HUES64 (cell line): Measurements from ENCODE around the gene CYS1.

Source experiments
- H3K27ac ChIP-seq: 2 replicates; pipeline ENCODE4 v1.7.0; 2013; ENCODE audit warnings: low read depth, low read length, inconsistent platforms
- H3K27me3 ChIP-seq: 2 replicates; pipeline ENCODE4 v1.6.1; 2013; ENCODE audit warnings: mild to moderate bottlenecking, low read length; ENCODE audit not compliant: insufficient read depth
- H3K36me3 ChIP-seq: 2 replicates; pipeline ENCODE4 v1.6.1; 2013; ENCODE audit warnings: mild to moderate bottlenecking, low read length; ENCODE audit not compliant: insufficient read depth
- H3K4me1 ChIP-seq: 2 replicates; pipeline ENCODE4 v1.6.1; 2013; ENCODE audit warnings: mild to moderate bottlenecking, low read length, moderate library complexity; ENCODE audit not compliant: insufficient read depth
- H3K4me3 ChIP-seq: 2 replicates; pipeline ENCODE4 v1.5.1; 2013; ENCODE audit warnings: mild to moderate bottlenecking, low read length, moderate library complexity
- H3K9ac ChIP-seq: 2 replicates; pipeline ENCODE4 v1.6.1; 2013; ENCODE audit warnings: mild to moderate bottlenecking, low read depth, low read length
- H3K9me3 ChIP-seq: 2 replicates; pipeline ENCODE4 v1.6.1; 2013; ENCODE audit warnings: low read depth, low read length; ENCODE audit not compliant: insufficient read depth
- WGBS: fragments of 150-250, 120-280 bp; methylation state at CpG from one replicate; pipeline ENCODE4 v1.1.7; 2013; ENCODE audit warnings: missing lambda C conversion rate; 5-methylcytosine and 5-hydroxymethylcytosine counted together

CYS1 gene

GRCh38 chr2:10071595-10071994 is 8.6 kb downstream of the CYS1 start:
- WGBS = 90% methylated on average over 7 of the region's 7 CpGs
- peaks cover 7% of the 10 kb centered on the region; the same call in 1 of the 2 replicates for H3K4me1 ChIP-seq
- H3K27ac ChIP-seq = no peak overlapping the region
- H3K9me3 ChIP-seq = peaks cover 6% of the 10 kb centered on the region; the same call in 1 of the 2 replicates
- H3K36me3 ChIP-seq = no peaks in the 10 kb centered on the region
- peaks cover 13% of the 10 kb centered on the region for H3K27me3 ChIP-seq
- no peak overlapping the region for H3K4me3 ChIP-seq
- H3K9ac ChIP-seq = no peak overlapping the region

GRCh38 chr2:10071176-10071575 is 9.0 kb downstream of the CYS1 start:
- H3K9me3 ChIP-seq = peaks cover 6% of the 10 kb centered on the region; the same call in 1 of the 2 replicates
- H3K9ac ChIP-seq = no peak overlapping the region
- H3K27ac ChIP-seq = no peak overlapping the region
- 95% methylated on average over 16 of the region's 16 CpGs for WGBS
- no peak overlapping the region for H3K4me3 ChIP-seq
- peaks cover 7% of the 10 kb centered on the region; the same call in 1 of the 2 replicates for H3K4me1 ChIP-seq
- no peaks in the 10 kb centered on the region for H3K36me3 ChIP-seq
- H3K27me3 ChIP-seq = peaks cover 9% of the 10 kb centered on the region

- WGBS = 100% methylated on average over 1 of the region's 1 CpG
- H3K27ac ChIP-seq = no peak overlapping the region
- H3K4me1 ChIP-seq = peaks cover 8% of the 10 kb centered on the region; the same call in 1 of the 2 replicates
- no peaks in the 10 kb centered on the region for H3K27me3 ChIP-seq
- no peak overlapping the region for H3K4me3 ChIP-seq
- no peak overlapping the region for H3K9ac ChIP-seq
- H3K36me3 ChIP-seq = no peaks in the 10 kb centered on the region
- peaks cover 6% of the 10 kb centered on the region; the same call in 1 of the 2 replicates for H3K9me3 ChIP-seq
These were observed 12.3 kb downstream of the CYS1 start for GRCh38 chr2:10067881-10068280.

DNA sequence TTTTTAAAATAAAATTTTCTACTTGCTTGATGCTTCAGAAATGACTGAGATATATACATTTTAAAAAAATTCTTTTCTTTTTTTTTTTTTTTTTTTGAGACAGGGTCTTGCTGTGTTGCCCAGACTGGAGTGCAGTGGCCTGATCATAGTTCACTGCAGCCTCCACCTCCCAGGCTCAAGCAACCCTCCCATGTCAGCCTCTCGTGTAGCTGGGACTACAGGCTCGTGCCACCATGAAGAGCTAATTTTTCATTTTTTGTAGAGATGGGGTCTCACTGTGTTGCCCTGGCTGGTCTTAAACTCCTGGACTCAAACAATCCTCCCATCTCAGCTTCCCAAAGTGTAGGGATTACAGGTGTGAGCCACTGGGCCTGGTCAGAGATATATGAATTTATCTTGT is 12.9 kb downstream of the CYS1 start:
- no peak overlapping the region for H3K4me3 ChIP-seq
- WGBS = 44% methylated on average over 2 of the region's 2 CpGs
- H3K9me3 ChIP-seq = peaks cover 6% of the 10 kb centered on the region; the same call in 1 of the 2 replicates
- H3K4me1 ChIP-seq = peaks cover 8% of the 10 kb centered on the region; the same call in 1 of the 2 replicates
- H3K27ac ChIP-seq = no peak overlapping the region
- no peak overlapping the region for H3K9ac ChIP-seq
- H3K36me3 ChIP-seq = no peaks in the 10 kb centered on the region
- H3K27me3 ChIP-seq = no peaks in the 10 kb centered on the region

GRCh38 chr2:10065773-10066055 is 14.5 kb downstream of the CYS1 start:
- peaks cover 6% of the 10 kb centered on the region; the same call in 1 of the 2 replicates for H3K9me3 ChIP-seq
- no peak overlapping the region for H3K27ac ChIP-seq
- H3K36me3 ChIP-seq = no peaks in the 10 kb centered on the region
- peaks cover 8% of the 10 kb centered on the region; the same call in 1 of the 2 replicates for H3K4me1 ChIP-seq
- H3K9ac ChIP-seq = no peak overlapping the region
- no peak overlapping the region for H3K4me3 ChIP-seq
- WGBS = 87% methylated on average over 6 of the region's 6 CpGs
- H3K27me3 ChIP-seq = no peaks in the 10 kb centered on the region

GRCh38 chr2:10064932-10065772 is 15.1 kb downstream of the CYS1 start:
- peaks cover 8% of the 10 kb centered on the region; the same call in 1 of the 2 replicates for H3K4me1 ChIP-seq
- no peak overlapping the region; the same call in 1 of the 2 replicates for H3K9ac ChIP-seq
- no peaks in the 10 kb centered on the region for H3K27me3 ChIP-seq
- no peak overlapping the region for H3K4me3 ChIP-seq
- peaks cover 6% of the 10 kb centered on the region; the same call in 1 of the 2 replicates for H3K9me3 ChIP-seq
- WGBS = 50% methylated on average over 18 of the region's 18 CpGs
- no peaks in the 10 kb centered on the region for H3K36me3 ChIP-seq
- H3K27ac ChIP-seq = no peak overlapping the region

- Histone ChIP-seq H3K9me3 (peaks cover 6% of the 10 kb centered on the region; the same call in 1 of the 2 replicates), H3K9ac (no peak overlapping the region), H3K27me3 (no peaks in the 10 kb centered on the region), H3K27ac (no peak overlapping the region), H3K36me3 (no peaks in the 10 kb centered on the region), H3K4me3 (no peak overlapping the region), H3K4me1 (peaks cover 8% of the 10 kb centered on the region; the same call in 1 of the 2 replicates)
- WGBS = 95% methylated on average over 9 of the region's 9 CpGs
These were observed 16.6 kb downstream of the CYS1 start for GRCh38 chr2:10063566-10063965.

GRCh38 chr2:10062931-10063365 is 17.3 kb downstream of the CYS1 start:
- Histone ChIP-seq H3K36me3 (no peaks in the 10 kb centered on the region), H3K9me3 (peaks cover 4% of the 10 kb centered on the region; the same call in 1 of the 2 replicates), H3K27ac (no peak overlapping the region), H3K4me3 (no peak overlapping the region), H3K4me1 (peaks cover 10% of the 10 kb centered on the region), H3K9ac (no peak overlapping the region), H3K27me3 (no peaks in the 10 kb centered on the region)
- 91% methylated on average over 10 of the region's 10 CpGs for WGBS

DNA sequence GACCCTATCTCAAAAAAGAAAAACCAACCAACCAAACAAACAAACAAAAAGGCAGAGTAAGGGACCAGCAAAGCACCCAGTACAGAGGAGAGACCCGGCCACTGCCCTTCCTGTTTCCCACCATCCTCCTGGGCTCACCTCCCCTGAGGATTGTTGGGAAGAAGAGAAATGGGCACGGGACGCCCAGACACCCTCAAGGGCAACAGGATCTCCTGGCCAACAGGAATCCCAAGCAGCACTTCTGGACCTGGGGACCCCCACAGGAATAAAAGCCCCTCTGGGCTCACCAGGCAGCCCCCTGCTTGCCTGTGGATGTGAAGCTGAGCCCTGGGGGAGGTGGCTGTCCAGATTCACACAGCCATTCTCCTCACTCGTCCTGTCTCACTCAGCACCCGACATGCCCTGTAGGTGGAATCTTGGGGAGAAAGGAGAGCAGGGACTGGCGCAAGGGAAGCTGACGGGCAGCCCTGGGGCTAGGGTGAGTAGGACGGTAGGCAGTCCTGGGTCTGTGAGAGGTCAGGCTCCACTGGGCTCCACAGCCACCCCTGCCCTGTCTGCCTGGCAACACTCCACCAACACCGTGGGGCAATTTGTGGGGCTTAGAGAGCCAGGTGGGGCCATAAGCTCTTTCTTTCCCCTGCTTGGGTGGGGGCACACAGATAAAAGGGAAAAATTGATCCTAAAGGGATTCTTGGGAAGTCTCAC is 18.8 kb downstream of the CYS1 start:
- Histone ChIP-seq H3K27ac (no peak overlapping the region), H3K27me3 (no peaks in the 10 kb centered on the region), H3K4me3 (no peak overlapping the region), H3K4me1 (peaks cover 19% of the 10 kb centered on the region), H3K9me3 (no peaks in the 10 kb centered on the region), H3K9ac (no peak overlapping the region), H3K36me3 (no peaks in the 10 kb centered on the region)
- WGBS = 95% methylated on average over 8 of the region's 9 CpGs

DNA sequence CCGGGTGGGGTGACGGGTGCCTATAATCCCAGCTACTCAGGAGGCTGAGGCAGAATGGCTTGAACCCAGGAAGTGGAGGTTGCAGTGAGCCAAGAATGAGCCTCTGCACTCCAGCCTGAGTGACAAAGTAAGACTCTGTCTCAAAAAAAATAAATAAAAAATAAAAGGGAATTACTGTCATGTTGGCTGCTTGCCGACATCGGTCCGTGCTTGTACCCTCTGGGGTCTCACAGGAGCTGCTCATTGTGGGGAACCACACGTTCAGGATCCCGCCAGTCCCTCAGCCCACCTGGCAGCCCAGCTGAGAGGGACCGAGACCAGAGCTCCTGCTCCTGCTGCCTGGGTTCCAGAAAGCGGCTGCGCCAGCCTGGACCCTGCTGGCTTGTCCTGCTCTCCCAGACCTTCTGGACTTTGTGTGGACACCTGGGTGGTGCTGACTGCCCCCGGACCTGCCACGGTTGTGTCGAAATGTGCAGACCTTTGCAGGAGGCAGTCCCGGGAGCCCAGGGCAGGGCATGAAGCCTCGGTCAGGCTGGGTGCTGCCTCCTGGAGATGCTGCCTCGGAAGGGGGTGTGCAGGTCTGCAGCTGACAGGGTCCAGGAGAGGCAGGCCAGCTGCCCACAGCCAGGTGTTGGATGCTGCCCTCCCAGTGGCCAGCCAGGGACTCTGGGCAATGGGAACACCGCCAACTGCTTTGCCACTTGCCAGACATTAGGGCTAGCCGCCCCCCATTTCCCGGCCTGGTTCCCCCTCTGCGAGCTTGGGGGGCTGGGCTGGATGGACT is 20.5 kb downstream of the CYS1 start:
- 95% methylated on average over 20 of the region's 20 CpGs for WGBS
- H3K4me1 ChIP-seq = peaks cover 12% of the 10 kb centered on the region
- H3K9ac ChIP-seq = no peak overlapping the region
- H3K27ac ChIP-seq = no peak overlapping the region
- no peaks in the 10 kb centered on the region for H3K27me3 ChIP-seq
- H3K36me3 ChIP-seq = 0 out of 2 replicates have a peak, but pooled peaks cover 2% of the 10 kb centered on the region
- no peaks in the 10 kb centered on the region for H3K9me3 ChIP-seq
- no peak overlapping the region for H3K4me3 ChIP-seq

DNA sequence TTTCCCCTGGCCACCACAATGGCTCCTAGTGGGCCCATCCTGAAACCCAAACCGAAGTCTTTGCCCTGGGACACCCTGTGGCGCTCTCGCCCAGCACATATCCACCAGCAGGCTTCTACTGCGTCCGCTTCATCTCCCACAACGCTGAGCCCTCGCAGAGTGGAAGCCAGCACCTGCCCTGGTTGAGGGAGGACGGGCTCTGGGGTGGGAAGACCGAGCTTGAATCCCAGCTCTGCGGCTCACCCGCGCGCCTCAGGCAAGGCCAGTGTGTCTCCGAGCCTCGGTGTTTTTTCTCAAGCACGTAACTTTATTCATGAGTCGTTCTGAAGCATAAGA is 21.2 kb downstream of the CYS1 start:
- H3K9me3 ChIP-seq = no peaks in the 10 kb centered on the region
- no peak overlapping the region for H3K9ac ChIP-seq
- no peaks in the 10 kb centered on the region for H3K27me3 ChIP-seq
- peaks cover 9% of the 10 kb centered on the region for H3K36me3 ChIP-seq
- H3K27ac ChIP-seq = no peak overlapping the region
- H3K4me3 ChIP-seq = no peak overlapping the region
- WGBS = 91% methylated on average over 17 of the region's 17 CpGs
- peaks cover 12% of the 10 kb centered on the region for H3K4me1 ChIP-seq
